Tibial nerve (tissue), 3 donors: Measurements from ENCODE around the gene PLPPR1.
"Not testable (repeated sequence)": the region's sequence is repeated elsewhere in the genome, so short reads cannot be mapped to it uniquely, and the experiment has no call there.

Source experiments
- POLR2A ChIP-seq, 2 donors: fragments of 450-650 bp; IDR thresholded peaks; one replicate each; pipeline ENCODE4 v1.6.1; 2017; ENCODE audit warnings: antibody characterized with exemption in 2 of 2, mild to moderate bottlenecking in 2 of 2, moderate library complexity in 2 of 2
- TF ChIP-seq, protein P1 (sequence below), 5 experiments: fragments of 200-600 bp in 3 of 5; fragments of 450-650 bp in 2 of 5; sonication (generic) in 3 of 5; IDR thresholded peaks; one replicate each; pipeline ENCODE4 v1.5.1; 2016 to 2019; ENCODE audit warnings: antibody characterized with exemption in 5 of 5, mild to moderate bottlenecking in 3 of 5, moderate library complexity in 2 of 5

DNA sequence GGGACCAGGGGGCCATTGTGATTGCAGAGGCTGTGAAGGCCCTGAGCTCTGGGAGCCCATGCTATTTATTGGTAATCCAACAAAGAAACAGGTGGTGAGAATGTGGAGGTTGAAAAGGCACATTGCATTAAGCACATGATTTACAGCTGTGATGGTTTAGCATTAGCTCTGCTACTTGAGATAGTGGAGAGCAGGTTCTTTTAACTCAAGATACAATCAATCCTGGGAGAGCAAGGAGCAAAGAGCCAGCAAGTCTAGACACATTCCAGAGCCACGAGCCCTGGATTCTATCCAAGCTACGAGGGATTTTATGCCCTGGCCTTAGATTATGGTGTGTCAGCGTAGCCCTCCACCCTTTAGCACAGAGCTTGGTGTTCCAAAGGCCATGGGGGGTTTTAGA is 98.8 kb downstream of the PLPPR1 start:
- TF ChIP-seq, protein P1, sequence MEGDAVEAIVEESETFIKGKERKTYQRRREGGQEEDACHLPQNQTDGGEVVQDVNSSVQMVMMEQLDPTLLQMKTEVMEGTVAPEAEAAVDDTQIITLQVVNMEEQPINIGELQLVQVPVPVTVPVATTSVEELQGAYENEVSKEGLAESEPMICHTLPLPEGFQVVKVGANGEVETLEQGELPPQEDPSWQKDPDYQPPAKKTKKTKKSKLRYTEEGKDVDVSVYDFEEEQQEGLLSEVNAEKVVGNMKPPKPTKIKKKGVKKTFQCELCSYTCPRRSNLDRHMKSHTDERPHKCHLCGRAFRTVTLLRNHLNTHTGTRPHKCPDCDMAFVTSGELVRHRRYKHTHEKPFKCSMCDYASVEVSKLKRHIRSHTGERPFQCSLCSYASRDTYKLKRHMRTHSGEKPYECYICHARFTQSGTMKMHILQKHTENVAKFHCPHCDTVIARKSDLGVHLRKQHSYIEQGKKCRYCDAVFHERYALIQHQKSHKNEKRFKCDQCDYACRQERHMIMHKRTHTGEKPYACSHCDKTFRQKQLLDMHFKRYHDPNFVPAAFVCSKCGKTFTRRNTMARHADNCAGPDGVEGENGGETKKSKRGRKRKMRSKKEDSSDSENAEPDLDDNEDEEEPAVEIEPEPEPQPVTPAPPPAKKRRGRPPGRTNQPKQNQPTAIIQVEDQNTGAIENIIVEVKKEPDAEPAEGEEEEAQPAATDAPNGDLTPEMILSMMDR (IDR thresholded peaks at IDR 0.05), result not testable (repeated sequence)
- TF ChIP-seq POLR2A (IDR thresholded peaks at IDR 0.05), result not testable (repeated sequence)
